Left ventricle myocardium inferior (tissue), 1 donor: ENCODE data around the gene TMED7. TPM values are rescaled to one million over a fixed set of nuclear protein-coding genes. Genes with fewer than 3 reads are reported as not detected.
A peak's percentile ranks its signal among the peaks of the same experiment; 100 is the strongest.
"Not testable (repeated sequence)": the region's sequence is repeated elsewhere in the genome, so short reads cannot be mapped to it uniquely, and the experiment has no call there.

Experiments used
- DNase-seq: peaks from one replicate; pipeline ENCODE4 v3.0.0-alpha.2; 2020
- H3K27ac ChIP-seq: fragments of 200-600 bp; replicated peaks from 2 replicates; pipeline ENCODE4 v1.8.0; 2021
- H3K27me3 ChIP-seq: fragments of 200-600 bp; 2 replicates; pipeline ENCODE4 v1.8.0; 2021; ENCODE audit warnings: low read depth
- H3K36me3 ChIP-seq: fragments of 200-600 bp; 2 replicates; pipeline ENCODE4 v1.8.0; 2021
- H3K4me1 ChIP-seq: fragments of 200-600 bp; 2 replicates; pipeline ENCODE4 v1.8.0; 2021
- H3K4me3 ChIP-seq: fragments of 200-600 bp; 2 replicates; pipeline ENCODE4 v1.8.0; 2021; ENCODE audit warnings: mild to moderate bottlenecking, moderate library complexity
- H3K9me3 ChIP-seq: fragments of 200-600 bp; replicated peaks from 2 replicates; pipeline ENCODE4 v1.8.0; 2021
- intact Hi-C: fragments of 100-400 bp; cut with micrococcal nuclease; formaldehyde crosslinking; loops from one replicate; pipeline ENCODE4 v1.11.0; 2022
- long read RNA-seq: library from polyadenylated mRNA; unstranded; transcript quantifications from one replicate; pipeline ENCODE4 v2.0.0, GENCODE V29; 2021
- total RNA-seq: library from RNA; stranded (reverse); fragmentation: NEBNext Ultra II Directional; extraction: Animal tissue kit (Norgen Biotek cat#: 25700); gene quantifications from one replicate; pipeline ENCODE4 v1.2.1, GENCODE V29; 2021
- TF ChIP-seq, protein P1 (sequence below): fragments of 200-600 bp; IDR thresholded peaks from 2 replicates; pipeline ENCODE4 v1.8.0; 2021; ENCODE audit warnings: antibody characterized with exemption, mild to moderate bottlenecking, borderline replicate concordance
- donor health status: DM: no; HTN: yes; CAD: no; lungs with severe emphysema.

The TMED7 gene
- total RNA-seq: 77.5 TPM
- long read RNA-seq, transcript TMED7-201 (3 exons, 3,757 nt): major isoform, 124 of 124 reads
- long read RNA-seq, partial matches to known transcripts: 0 of 124 reads
- long read RNA-seq, other reads (novel, unspliced or antisense): 0 of 124 reads

DNA sequence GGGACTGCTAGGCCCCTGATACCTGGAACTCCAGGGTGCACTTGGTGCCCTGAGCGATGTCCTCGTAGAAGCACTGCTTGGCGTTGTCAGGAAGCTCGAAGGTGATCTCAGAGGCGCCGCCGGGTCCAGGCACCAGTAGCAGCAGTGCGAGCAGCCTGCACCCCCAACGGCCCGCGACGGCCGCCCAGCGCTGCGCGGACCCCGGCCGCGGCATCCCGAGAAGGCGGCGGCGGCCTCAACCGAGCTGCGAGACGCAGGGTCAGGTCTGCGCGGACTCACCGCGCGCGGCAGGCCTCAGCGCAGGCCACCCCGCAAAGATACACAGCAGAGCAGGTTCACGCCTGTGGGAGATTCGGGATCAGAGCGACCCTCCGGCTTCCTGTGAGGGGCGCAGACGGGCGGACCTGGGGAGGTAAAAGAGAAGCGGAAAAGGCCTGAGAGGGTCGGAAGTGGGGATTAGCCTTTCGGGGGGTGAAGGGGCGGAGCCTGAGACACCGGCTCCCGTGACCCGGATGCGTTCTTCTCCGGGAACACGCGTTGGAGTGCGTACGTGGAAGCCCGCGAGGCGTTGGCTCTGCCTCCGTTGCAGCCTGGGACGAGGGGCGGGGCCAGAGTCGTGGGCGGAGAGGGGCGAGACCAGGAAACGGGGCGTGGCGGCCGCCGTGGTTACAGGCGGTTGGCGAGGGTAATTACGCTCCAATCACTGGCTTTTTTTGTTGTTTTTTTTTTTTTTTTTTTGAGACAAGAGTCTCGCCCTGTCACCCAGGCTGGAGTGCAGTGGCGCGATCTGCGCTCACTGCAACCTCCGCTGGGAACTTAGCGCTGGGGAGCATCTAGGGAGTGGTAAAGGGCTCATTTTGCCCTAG is at the start of gene TMED7:
TMED7 (minus strand) TSS at position 458 of the 866 bp plus-strand sequence; CDS start at position 214, 244 bp downstream.
- Histone ChIP-seq H3K9me3 (no peaks in the 10 kb centered on the region), H3K4me3 (peak within 1 kb of the TSS; percentile 97), H3K4me1 (peaks cover 58% of the 10 kb centered on the region), H3K27me3 (no peaks in the 10 kb centered on the region), H3K36me3 (no peaks in the 10 kb centered on the region), H3K27ac (peak within 1 kb of the TSS; percentile 97)
- intact Hi-C loops: no loop called here
- peak; percentile 100 for DNase-seq
- TF ChIP-seq, protein P1, sequence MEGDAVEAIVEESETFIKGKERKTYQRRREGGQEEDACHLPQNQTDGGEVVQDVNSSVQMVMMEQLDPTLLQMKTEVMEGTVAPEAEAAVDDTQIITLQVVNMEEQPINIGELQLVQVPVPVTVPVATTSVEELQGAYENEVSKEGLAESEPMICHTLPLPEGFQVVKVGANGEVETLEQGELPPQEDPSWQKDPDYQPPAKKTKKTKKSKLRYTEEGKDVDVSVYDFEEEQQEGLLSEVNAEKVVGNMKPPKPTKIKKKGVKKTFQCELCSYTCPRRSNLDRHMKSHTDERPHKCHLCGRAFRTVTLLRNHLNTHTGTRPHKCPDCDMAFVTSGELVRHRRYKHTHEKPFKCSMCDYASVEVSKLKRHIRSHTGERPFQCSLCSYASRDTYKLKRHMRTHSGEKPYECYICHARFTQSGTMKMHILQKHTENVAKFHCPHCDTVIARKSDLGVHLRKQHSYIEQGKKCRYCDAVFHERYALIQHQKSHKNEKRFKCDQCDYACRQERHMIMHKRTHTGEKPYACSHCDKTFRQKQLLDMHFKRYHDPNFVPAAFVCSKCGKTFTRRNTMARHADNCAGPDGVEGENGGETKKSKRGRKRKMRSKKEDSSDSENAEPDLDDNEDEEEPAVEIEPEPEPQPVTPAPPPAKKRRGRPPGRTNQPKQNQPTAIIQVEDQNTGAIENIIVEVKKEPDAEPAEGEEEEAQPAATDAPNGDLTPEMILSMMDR: peak; percentile 39

DNA sequence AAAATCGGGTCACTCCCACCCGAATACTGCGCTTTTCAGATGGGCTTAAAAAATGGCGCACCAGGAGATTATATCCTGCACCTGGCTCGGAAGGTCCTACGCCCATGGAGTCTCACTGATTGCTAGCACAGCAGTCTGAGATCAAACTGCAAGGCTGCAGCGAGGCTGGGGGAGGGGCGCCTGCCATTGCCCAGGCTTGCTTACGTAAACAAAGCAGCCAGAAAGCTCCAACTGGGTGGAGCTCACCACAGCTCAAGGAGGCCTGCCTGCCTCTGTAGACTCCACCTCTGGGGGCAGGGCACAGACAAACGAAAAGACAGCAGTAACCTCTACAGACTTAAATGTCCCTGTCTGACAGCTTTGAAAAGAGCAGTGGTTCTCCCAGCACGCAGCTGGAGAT is 48.9 kb upstream of the TMED7 start:
- H3K27ac ChIP-seq, intact Hi-C loops, H3K4me3 ChIP-seq, H3K4me1 ChIP-seq, H3K27me3 ChIP-seq, H3K9me3 ChIP-seq, DNase-seq, H3K36me3 ChIP-seq: not testable (repeated sequence)

- no peak for DNase-seq
- Histone ChIP-seq H3K27ac (no peak overlapping the region), H3K27me3 (no peaks in the 10 kb centered on the region), H3K9me3 (peaks cover 9% of the 10 kb centered on the region), H3K36me3 (no peaks in the 10 kb centered on the region), H3K4me1 (no peaks in the 10 kb centered on the region), H3K4me3 (no peak overlapping the region)
- intact Hi-C loops: no loop called here
- TF ChIP-seq, protein P1: no peak
Observed at GRCh38 chr5:115673596-115673995, 47.8 kb upstream of the TMED7 start.

DNA sequence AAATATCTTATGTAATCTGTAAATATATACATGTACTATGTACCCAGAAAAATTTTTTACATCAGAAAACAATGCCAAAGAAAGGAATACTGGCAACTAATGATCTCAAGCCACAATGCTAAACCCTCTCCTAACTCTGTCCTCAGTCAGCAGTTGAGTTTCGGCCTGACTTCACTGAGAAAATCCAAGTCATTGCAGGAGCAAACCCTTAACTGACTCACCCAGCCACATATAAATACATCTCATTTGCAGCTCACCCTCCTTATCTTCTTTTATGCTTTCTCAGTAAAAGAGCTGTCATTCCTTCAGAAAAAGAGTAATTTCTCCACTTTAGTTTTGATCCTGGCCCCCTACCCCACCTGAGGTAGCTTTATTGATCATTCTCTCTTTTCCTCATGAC is 46.1 kb upstream of the TMED7 start:
- H3K27me3 ChIP-seq: no peaks in the 10 kb centered on the region
- no peak for DNase-seq
- no peak overlapping the region for H3K4me3 ChIP-seq
- intact Hi-C loops: no loop called here
- no peak overlapping the region for H3K27ac ChIP-seq
- no peaks in the 10 kb centered on the region for H3K4me1 ChIP-seq
- H3K36me3 ChIP-seq: no peaks in the 10 kb centered on the region
- H3K9me3 ChIP-seq: peaks cover 25% of the 10 kb centered on the region
- TF ChIP-seq, protein P1: no peak

GRCh38 chr5:115666023-115666422 is 40.2 kb upstream of the TMED7 start:
- H3K9me3 ChIP-seq: peaks cover 36% of the 10 kb centered on the region
- no peak overlapping the region for H3K4me3 ChIP-seq
- no peak for DNase-seq
- H3K27ac ChIP-seq: no peak overlapping the region
- H3K4me1 ChIP-seq: no peaks in the 10 kb centered on the region
- intact Hi-C loops: no loop called here
- H3K27me3 ChIP-seq: peaks cover 8% of the 10 kb centered on the region
- TF ChIP-seq, protein P1: no peak
- H3K36me3 ChIP-seq: no peaks in the 10 kb centered on the region

DNA sequence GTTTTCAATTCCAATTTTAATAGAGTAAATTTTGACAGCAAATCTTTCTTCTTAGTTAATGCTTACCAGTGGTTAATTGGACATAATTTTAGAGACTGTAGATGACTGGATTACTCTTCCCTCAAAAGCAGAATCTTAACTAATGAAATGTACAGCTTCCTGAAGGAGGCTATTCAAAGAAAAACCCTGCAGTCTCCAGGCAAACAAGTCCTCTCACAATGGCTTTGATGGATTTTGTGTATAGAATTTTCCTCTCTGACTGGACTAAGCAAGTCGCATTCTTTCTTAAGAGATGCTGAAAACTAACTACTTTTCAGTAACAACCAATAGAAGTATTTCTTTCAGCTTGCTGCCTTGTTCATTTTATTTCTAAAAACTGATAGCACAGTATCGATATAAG is 35.7 kb upstream of the TMED7 start:
- TF ChIP-seq, protein P1: no peak

More for the DNA sequence above, 35.7 kb upstream of the TMED7 start:
- no peaks in the 10 kb centered on the region for H3K4me1 ChIP-seq
- peaks cover 16% of the 10 kb centered on the region for H3K27me3 ChIP-seq
- intact Hi-C loops: no loop called here
- H3K36me3 ChIP-seq: no peaks in the 10 kb centered on the region
- no peak overlapping the region for H3K27ac ChIP-seq
- peaks cover 20% of the 10 kb centered on the region for H3K9me3 ChIP-seq
- no peak overlapping the region for H3K4me3 ChIP-seq
- DNase-seq: no peak
